Measurements from ENCODE around the gene CRISPLD2. TPM values are rescaled to one million over a fixed set of nuclear protein-coding genes. Genes with fewer than 3 reads are reported as not detected.

The CRISPLD2 gene
- total and polyA plus RNA-seq, 9 of the 15 experiments (the other 6 are each of a cell fraction or from before 2014, with no cell fraction given) = 0.03 to 0.24 (median 0.04) TPM; not detected in 4

- 23% methylated on average over 7 of the region's 7 CpGs for WGBS (ENCODE audit: insufficient coverage, low coverage, missing lambda C conversion rate)
- Histone ChIP-seq H3K4me3 (no peak overlapping the region), H2AFZ (ENCODE audit: low read depth, low read length) (no peak overlapping the region), H3K27ac (ENCODE audit: extremely low read depth, low read depth, low read length) (no peak overlapping the region), H3K9ac (ENCODE audit: insufficient read depth in 1 of 2, low read depth in 2 of 2, low read length in 2 of 2) (no peak overlapping the region), H3K79me2 (ENCODE audit: control insufficient read depth, insufficient read depth, low read length) (no peaks in the 10 kb centered on the region), H3K27me3 (ENCODE audit: control insufficient read depth in 2 of 2, insufficient read depth in 2 of 2, low read length in 2 of 2) (no peaks in the 10 kb centered on the region), H3K9me1 (ENCODE audit: control insufficient read depth, insufficient read depth, low read length) (peaks cover 6% of the 10 kb centered on the region), H3K4me2 (ENCODE audit: insufficient read depth, low read length) (no peak overlapping the region), H4K20me1 (replicated peaks; ENCODE audit: control insufficient read depth, insufficient read depth, low read length) (peaks cover 5% of the 10 kb centered on the region; the same call in 1 of the 2 replicates), H3K36me3 (ENCODE audit: control insufficient read depth, insufficient read depth, low read length) (no peaks in the 10 kb centered on the region), H3K4me1 (replicated peaks in 1 of 2; ENCODE audit: control insufficient read depth in 2 of 2, insufficient read depth in 2 of 2, low read length in 2 of 2) (peaks cover 10 to 60% of the 10 kb centered on the region in 2 experiments), H3K9me3 (replicated peaks; ENCODE audit: control insufficient read depth, insufficient read depth, low read depth, low read length) (no peaks in the 10 kb centered on the region)
- FAIRE-seq = peak; percentile 51
- no peak for ATAC-seq
- in situ Hi-C loops (cut with MboI) = loop anchor here (5.0 kb wide), 1 partner anchor 46 kb away; no protein-coding TSS in a partner anchor
- BruUV-seq (replicated peaks) = no TSS peak
- ChIA-PET CTCF (ENCODE audit: low intra/inter-chr PET ratio) (interaction anchor here (0.6 to 3.5 kb wide), 5 partner anchors 26 to 584 kb away, joined by 5 to 47 read pairs (median 21); no protein-coding TSS in a partner anchor), POLR2A (interaction anchor here (1.3 to 1.6 kb wide), 4 partner anchors 10 to 43 kb away, joined by 3 to 8 read pairs (median 5); no protein-coding TSS in a partner anchor)
- intact Hi-C loops (cut with micrococcal nuclease) = loop anchor here (5.0 kb wide), 1 partner anchor 161 kb away; no protein-coding TSS in a partner anchor
- no peak for DNase-seq (ENCODE audit: extremely low read depth in 1 of 4, low spot score in 3 of 4)
- TF ChIP-seq SREBF1 (IDR thresholded peaks at IDR 0.05; ENCODE audit: borderline replicate concordance, low read depth, low read length) = no peak
- TF ChIP-seq ZNF146 (CRISPR knock-in tag; IDR thresholded peaks at IDR 0.05; ENCODE audit: unreplicated experiment) = peak; percentile 89
Observed at GRCh38 chr16:84926462-84926861, 106.7 kb downstream of the CRISPLD2 start.
